ENCODE results near the gene TLR2.

The TLR2 gene

GRCh38 chr4:153684182-153684970 lies at the start of gene TLR2:
TLR2 (plus strand) TSS chr4:153684280; CDS start chr4:153702908, 18,628 bp downstream.
- TF ChIP-seq GATA3 (IDR thresholded peaks at IDR 0.05; ENCODE audit: low read depth, low read length) (no peak), GATA2 (IDR thresholded peaks at IDR 0.05; ENCODE audit: low read depth, low read length) (no peak)

- TF ChIP-seq GATA3 (IDR thresholded peaks at IDR 0.05; ENCODE audit: low read depth, low read length) = no peak
- TF ChIP-seq GATA2 (IDR thresholded peaks at IDR 0.05; ENCODE audit: low read depth, low read length) = no peak
These were observed 49.2 kb upstream of the TLR2 start for GRCh38 chr4:153634738-153635353.

- no peak for TF ChIP-seq GATA2 (IDR thresholded peaks at IDR 0.05; ENCODE audit: low read depth, low read length)
- no peak for TF ChIP-seq GATA3 (IDR thresholded peaks at IDR 0.05; ENCODE audit: low read depth, low read length)
These were observed 48.2 kb upstream of the TLR2 start for GRCh38 chr4:153635846-153636245.

- TF ChIP-seq GATA3 (IDR thresholded peaks at IDR 0.05; ENCODE audit: low read depth, low read length) (no peak), GATA2 (IDR thresholded peaks at IDR 0.05; ENCODE audit: low read depth, low read length) (no peak)
These were observed 46.9 kb upstream of the TLR2 start for GRCh38 chr4:153637201-153637600.

- TF ChIP-seq GATA3 (IDR thresholded peaks at IDR 0.05; ENCODE audit: low read depth, low read length) = no peak
- no peak for TF ChIP-seq GATA2 (IDR thresholded peaks at IDR 0.05; ENCODE audit: low read depth, low read length)
These were observed 46.1 kb upstream of the TLR2 start for GRCh38 chr4:153638011-153638410.

GRCh38 chr4:153638999-153639398 lies 45.1 kb upstream of the TLR2 start:
- TF ChIP-seq GATA2 (IDR thresholded peaks at IDR 0.05; ENCODE audit: low read depth, low read length) (no peak), GATA3 (IDR thresholded peaks at IDR 0.05; ENCODE audit: low read depth, low read length) (no peak)

- no peak for TF ChIP-seq GATA2 (IDR thresholded peaks at IDR 0.05; ENCODE audit: low read depth, low read length)
- TF ChIP-seq GATA3 (IDR thresholded peaks at IDR 0.05; ENCODE audit: low read depth, low read length) = no peak
These were observed 44.0 kb upstream of the TLR2 start for GRCh38 chr4:153639833-153640802.

GRCh38 chr4:153641532-153641931 lies 42.5 kb upstream of the TLR2 start:
- TF ChIP-seq GATA2 (IDR thresholded peaks at IDR 0.05; ENCODE audit: low read depth, low read length) (no peak), GATA3 (IDR thresholded peaks at IDR 0.05; ENCODE audit: low read depth, low read length) (no peak)

GRCh38 chr4:153643406-153644383 lies 40.4 kb upstream of the TLR2 start:
- no peak for TF ChIP-seq GATA2 (IDR thresholded peaks at IDR 0.05; ENCODE audit: low read depth, low read length)
- TF ChIP-seq GATA3 (IDR thresholded peaks at IDR 0.05; ENCODE audit: low read depth, low read length) = no peak

GRCh38 chr4:153645183-153645582 lies 38.9 kb upstream of the TLR2 start:
- no peak for TF ChIP-seq GATA3 (IDR thresholded peaks at IDR 0.05; ENCODE audit: low read depth, low read length)
- TF ChIP-seq GATA2 (IDR thresholded peaks at IDR 0.05; ENCODE audit: low read depth, low read length) = no peak

GRCh38 chr4:153646261-153646660 lies 37.8 kb upstream of the TLR2 start:
- TF ChIP-seq GATA3 (IDR thresholded peaks at IDR 0.05; ENCODE audit: low read depth, low read length) (no peak), GATA2 (IDR thresholded peaks at IDR 0.05; ENCODE audit: low read depth, low read length) (no peak)

- TF ChIP-seq GATA3 (IDR thresholded peaks at IDR 0.05; ENCODE audit: low read depth, low read length) = no peak
- TF ChIP-seq GATA2 (IDR thresholded peaks at IDR 0.05; ENCODE audit: low read depth, low read length) = no peak
These were observed 37.1 kb upstream of the TLR2 start for GRCh38 chr4:153646978-153647377.

GRCh38 chr4:153647975-153648374 lies 36.1 kb upstream of the TLR2 start:
- TF ChIP-seq GATA3 (IDR thresholded peaks at IDR 0.05; ENCODE audit: low read depth, low read length) (no peak), GATA2 (IDR thresholded peaks at IDR 0.05; ENCODE audit: low read depth, low read length) (no peak)
